ENCODE measurements around the gene SFI1.

DNA sequence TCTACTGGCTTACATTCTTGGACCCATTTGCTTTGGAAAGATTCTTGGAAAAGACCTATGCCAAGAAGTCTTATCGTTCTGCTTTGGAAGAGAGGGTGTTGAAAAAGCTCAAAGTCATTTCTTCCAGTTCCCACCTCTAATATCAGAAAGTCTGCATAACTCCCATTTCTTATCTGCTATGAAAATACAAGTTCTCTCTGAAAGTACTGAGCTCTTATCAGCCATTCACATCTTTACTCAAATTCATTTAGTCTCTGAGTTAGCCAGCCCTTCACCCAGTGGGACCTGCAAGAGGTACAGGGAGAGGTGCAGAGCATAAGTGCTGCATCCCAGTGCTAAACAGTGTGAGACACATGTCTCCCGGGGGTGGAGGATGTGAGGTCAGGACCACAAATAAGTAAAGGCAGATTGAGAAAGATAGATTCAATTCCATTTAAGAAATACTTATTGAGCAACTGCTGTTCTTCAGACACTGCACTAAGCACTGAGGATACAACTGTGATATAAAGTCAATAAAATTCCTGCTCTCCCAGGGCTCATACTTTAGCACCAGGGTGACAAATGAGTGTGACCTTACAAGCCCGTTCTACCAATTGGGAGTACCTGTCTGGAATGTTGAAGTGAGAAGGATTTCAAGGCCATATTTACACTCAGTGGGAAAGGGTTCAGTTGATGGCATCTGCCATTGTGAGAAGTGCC, 89.0 kb downstream of the SFI1 start:
- TF ChIP-seq, protein P1, sequence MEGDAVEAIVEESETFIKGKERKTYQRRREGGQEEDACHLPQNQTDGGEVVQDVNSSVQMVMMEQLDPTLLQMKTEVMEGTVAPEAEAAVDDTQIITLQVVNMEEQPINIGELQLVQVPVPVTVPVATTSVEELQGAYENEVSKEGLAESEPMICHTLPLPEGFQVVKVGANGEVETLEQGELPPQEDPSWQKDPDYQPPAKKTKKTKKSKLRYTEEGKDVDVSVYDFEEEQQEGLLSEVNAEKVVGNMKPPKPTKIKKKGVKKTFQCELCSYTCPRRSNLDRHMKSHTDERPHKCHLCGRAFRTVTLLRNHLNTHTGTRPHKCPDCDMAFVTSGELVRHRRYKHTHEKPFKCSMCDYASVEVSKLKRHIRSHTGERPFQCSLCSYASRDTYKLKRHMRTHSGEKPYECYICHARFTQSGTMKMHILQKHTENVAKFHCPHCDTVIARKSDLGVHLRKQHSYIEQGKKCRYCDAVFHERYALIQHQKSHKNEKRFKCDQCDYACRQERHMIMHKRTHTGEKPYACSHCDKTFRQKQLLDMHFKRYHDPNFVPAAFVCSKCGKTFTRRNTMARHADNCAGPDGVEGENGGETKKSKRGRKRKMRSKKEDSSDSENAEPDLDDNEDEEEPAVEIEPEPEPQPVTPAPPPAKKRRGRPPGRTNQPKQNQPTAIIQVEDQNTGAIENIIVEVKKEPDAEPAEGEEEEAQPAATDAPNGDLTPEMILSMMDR (IDR thresholded peaks at IDR 0.05) = no peak
- TF ChIP-seq POLR2A (IDR thresholded peaks at IDR 0.05) = no peak

Data from heart left ventricle (tissue), 13 donors.